GM23248 (cell line): Measurements from ENCODE around the gene ELMOD1. TPM values are rescaled to one million over a fixed set of nuclear protein-coding genes. Genes with fewer than 3 reads are reported as not detected.
A peak's percentile ranks its signal among the peaks of the same experiment; 100 is the strongest.

Experiments used
- DNase-seq: peaks from one replicate; pipeline ENCODE4 v3.0.0-alpha.2; 2015
- H2AFZ ChIP-seq: fragments of 200-600 bp; sonication (generic); 2 replicates; pipeline ENCODE4 v1.6.1; 2016; ENCODE audit warnings: antibody characterized with exemption
- H3F3A ChIP-seq: fragments of 200-600 bp; sonication (generic); 2 replicates; pipeline ENCODE4 v1.6.1; 2016; ENCODE audit warnings: mild to moderate bottlenecking, antibody characterized with exemption, mixed run types; ENCODE audit not compliant: insufficient read depth
- H3K27ac ChIP-seq: fragments of 200-600 bp; sonication (generic); 2 replicates; pipeline ENCODE4 v1.5.1; 2016; ENCODE audit warnings: mild to moderate bottlenecking
- H3K27me3 ChIP-seq: fragments of 200-600 bp; sonication (generic); replicated peaks from 2 replicates; pipeline ENCODE4 v1.6.1; 2016; ENCODE audit warnings: mild to moderate bottlenecking; ENCODE audit not compliant: insufficient read depth
- H3K36me3 ChIP-seq: fragments of 200-600 bp; sonication (generic); 2 replicates; pipeline ENCODE4 v1.6.1; 2016; ENCODE audit warnings: low read depth, mild to moderate bottlenecking
- H3K4me1 ChIP-seq: fragments of 200-600 bp; sonication (generic); 2 replicates; pipeline ENCODE4 v1.6.1; 2016; ENCODE audit warnings: mild to moderate bottlenecking; ENCODE audit not compliant: insufficient read depth
- H3K4me2 ChIP-seq: fragments of 200-600 bp; sonication (generic); one replicate; pipeline ENCODE4 v1.6.1; 2016; ENCODE audit warnings: mild to moderate bottlenecking; ENCODE audit not compliant: unreplicated experiment
- H3K4me3 ChIP-seq: fragments of 200-600 bp; sonication (generic); 2 replicates; pipeline ENCODE4 v1.5.1; 2016; ENCODE audit warnings: mild to moderate bottlenecking
- H3K79me2 ChIP-seq: fragments of 200-600 bp; sonication (generic); 2 replicates; pipeline ENCODE4 v1.6.1; 2016; ENCODE audit warnings: mild to moderate bottlenecking; ENCODE audit not compliant: insufficient read depth
- H3K9ac ChIP-seq: fragments of 200-600 bp; sonication (generic); 2 replicates; pipeline ENCODE4 v1.6.1; 2016; ENCODE audit warnings: mild to moderate bottlenecking
- H3K9me2 ChIP-seq: fragments of 200-600 bp; sonication (generic); 2 replicates; pipeline ENCODE4 v1.6.1; 2016; ENCODE audit warnings: mixed run types, mild to moderate bottlenecking, moderate library complexity; ENCODE audit not compliant: insufficient read depth
- H3K9me3 ChIP-seq: fragments of 200-600 bp; sonication (generic); one replicate; pipeline ENCODE4 v1.6.1; 2017; ENCODE audit warnings: low read depth
- H4K20me1 ChIP-seq: fragments of 200-600 bp; sonication (generic); 2 replicates; pipeline ENCODE4 v1.6.0; 2016; ENCODE audit not compliant: insufficient read depth
- EZH2 ChIP-seq: fragments of 200-600 bp; sonication (generic); IDR thresholded peaks from 2 replicates; pipeline ENCODE4 v1.6.1; 2018; ENCODE audit warnings: antibody characterized with exemption, mild to moderate bottlenecking; ENCODE audit not compliant: insufficient read depth, poor library complexity, severe bottlenecking
- EZH2phosphoT487 ChIP-seq: fragments of 200-600 bp; sonication (generic); IDR thresholded peaks from 2 replicates; pipeline ENCODE4 v1.6.1; 2018; ENCODE audit warnings: antibody characterized with exemption, moderate library complexity, mild to moderate bottlenecking, low read depth; ENCODE audit not compliant: insufficient read depth
- WGBS, 2 experiments: methylation state at CpG; one replicate each; pipeline ENCODE4 v1.1.6; 2015 to 2017; ENCODE audit warnings: low lambda C conversion rate in 2 of 2, low coverage in 1 of 2; ENCODE audit errors: missing lambda C conversion rate in 2 of 2; 5-methylcytosine and 5-hydroxymethylcytosine counted together
- in situ Hi-C: fragments of 300-500 bp; cut with MboI; formaldehyde crosslinking; loops from 2 replicates; pipeline ENCODE4 v1.15.0; 2020
- polyA plus RNA-seq: library from polyadenylated mRNA; unstranded; fragments of >200 nt; fragmentation: Nextera tagmentation; extraction: Ambion mirVana; gene quantifications from 2 replicates; pipeline ENCODE4 v1.2.1, GENCODE V29; 2016
- total RNA-seq: library from RNA; depleted of rRNA; stranded (reverse); fragments of >200 nt; shearing (Covaris generic); gene quantifications from 2 replicates; pipeline ENCODE4 v1.2.3, GENCODE V29; 2014

Gene ELMOD1
- total and polyA plus RNA-seq, 2 experiments from 2014 or later = 0.51 TPM; not detected in 1

DNA sequence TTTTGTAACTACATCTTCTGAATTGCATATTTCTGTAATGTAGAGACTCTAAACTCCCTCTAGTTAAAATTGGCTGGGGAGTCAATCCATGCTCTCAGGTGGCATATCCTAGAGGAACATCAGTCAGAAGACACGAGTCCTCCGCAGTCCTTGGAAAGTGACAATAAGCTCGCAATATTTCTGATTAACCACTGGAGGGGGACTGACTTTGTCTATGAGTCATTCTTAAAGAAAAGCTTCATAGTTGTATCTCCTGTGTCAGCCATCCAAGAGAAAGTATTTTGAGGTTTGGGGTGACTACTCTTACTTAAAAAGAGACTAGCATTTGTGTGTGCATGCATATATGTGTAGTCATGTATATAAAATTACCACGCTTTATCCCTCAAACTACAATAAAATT, 60.7 kb downstream of the ELMOD1 start:
- WGBS, 2 experiments = 37 to 54% methylated on average over 4 of the region's 4 CpGs
- H3K27ac ChIP-seq = no peak overlapping the region
- peak; percentile 9 for DNase-seq

GRCh38 chr11:107653076-107653475, 62.1 kb downstream of the ELMOD1 start:
- DNase-seq = peak; percentile 2
- WGBS, 2 experiments = 71 to 77% methylated on average over 1 of the region's 1 CpG

More for the DNA sequence above, 60.7 kb downstream of the ELMOD1 start:
- no peaks in the 10 kb centered on the region for H4K20me1 ChIP-seq
- H3K36me3 ChIP-seq = no peaks in the 10 kb centered on the region
- no peak overlapping the region for H3K4me2 ChIP-seq
- H3K9me2 ChIP-seq = no peaks in the 10 kb centered on the region
- H3K9ac ChIP-seq = no peak overlapping the region
- no peaks in the 10 kb centered on the region for H3K27me3 ChIP-seq
- TF ChIP-seq EZH2 (no peak), EZH2phosphoT487 (no peak)
- no peaks in the 10 kb centered on the region for H3K79me2 ChIP-seq
- in situ Hi-C loops = no loop called here
- H2AFZ ChIP-seq = no peak overlapping the region
- H3K4me3 ChIP-seq = no peak overlapping the region
- H3K4me1 ChIP-seq = no peaks in the 10 kb centered on the region
- H3K9me3 ChIP-seq = no peaks in the 10 kb centered on the region
- no peaks in the 10 kb centered on the region for H3F3A ChIP-seq

GRCh38 chr11:107655602-107656001, 64.7 kb downstream of the ELMOD1 start:
- Histone ChIP-seq H3K9me2 (no peaks in the 10 kb centered on the region), H3K9ac (no peak overlapping the region), H3K9me3 (no peaks in the 10 kb centered on the region), H3F3A (no peaks in the 10 kb centered on the region), H3K4me2 (no peak overlapping the region), H2AFZ (no peak overlapping the region), H3K4me1 (no peaks in the 10 kb centered on the region), H3K27ac (no peak overlapping the region), H3K27me3 (peaks cover 3% of the 10 kb centered on the region; the same call in 1 of the 2 replicates), H4K20me1 (no peaks in the 10 kb centered on the region), H3K4me3 (no peak overlapping the region), H3K79me2 (no peaks in the 10 kb centered on the region), H3K36me3 (no peaks in the 10 kb centered on the region)
- WGBS, 2 experiments = 60 to 63% methylated on average over 4 of the region's 4 CpGs
- in situ Hi-C loops = no loop called here
- TF ChIP-seq EZH2phosphoT487 (no peak), EZH2 (no peak)
- no peak for DNase-seq

More at GRCh38 chr11:107653076-107653475, 62.1 kb downstream of the ELMOD1 start:
- Histone ChIP-seq H4K20me1 (no peaks in the 10 kb centered on the region), H3F3A (no peaks in the 10 kb centered on the region), H3K9ac (no peak overlapping the region), H3K4me3 (no peak overlapping the region), H3K79me2 (no peaks in the 10 kb centered on the region), H3K36me3 (no peaks in the 10 kb centered on the region), H3K4me1 (no peaks in the 10 kb centered on the region), H3K4me2 (no peak overlapping the region), H3K9me2 (no peaks in the 10 kb centered on the region), H3K27me3 (no peaks in the 10 kb centered on the region), H2AFZ (no peak overlapping the region), H3K9me3 (no peaks in the 10 kb centered on the region), H3K27ac (no peak overlapping the region)
- in situ Hi-C loops = no loop called here
- TF ChIP-seq EZH2 = no peak
- no peak for TF ChIP-seq EZH2phosphoT487

DNA sequence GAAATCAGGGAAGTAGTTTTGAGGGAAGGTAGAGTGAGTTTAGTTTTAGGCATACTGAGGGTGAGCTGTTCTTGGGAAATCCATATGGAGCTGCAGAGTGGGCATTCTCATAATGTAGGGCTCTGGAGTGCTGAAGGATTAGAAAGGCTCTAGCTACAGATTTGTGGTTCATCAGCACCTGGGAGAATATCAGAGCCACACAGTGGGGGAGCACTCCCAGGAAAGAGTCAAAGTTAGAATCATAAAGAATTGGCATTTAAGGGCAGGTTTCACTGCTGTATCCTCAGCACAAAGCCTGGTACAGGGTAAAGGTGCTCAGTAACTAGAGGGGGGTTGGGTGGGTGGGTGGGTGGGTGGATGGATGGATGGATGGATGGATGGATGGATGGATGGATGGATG, 68.4 kb downstream of the ELMOD1 start:
- Histone ChIP-seq H3K9me2 (no peaks in the 10 kb centered on the region), H3K4me2 (no peak overlapping the region), H3F3A (no peaks in the 10 kb centered on the region), H3K4me3 (no peak overlapping the region), H3K9ac (no peak overlapping the region), H4K20me1 (no peaks in the 10 kb centered on the region), H3K36me3 (no peaks in the 10 kb centered on the region), H3K27me3 (peaks cover 10% of the 10 kb centered on the region), H3K79me2 (no peaks in the 10 kb centered on the region), H3K9me3 (no peaks in the 10 kb centered on the region), H3K4me1 (no peaks in the 10 kb centered on the region), H2AFZ (no peak overlapping the region), H3K27ac (no peak overlapping the region)
- no peak for DNase-seq
- no peak for TF ChIP-seq EZH2
- no peak for TF ChIP-seq EZH2phosphoT487
- in situ Hi-C loops = no loop called here

GRCh38 chr11:107660066-107660465, 69.1 kb downstream of the ELMOD1 start:
- H3K79me2 ChIP-seq = no peaks in the 10 kb centered on the region
- in situ Hi-C loops = no loop called here
- no peaks in the 10 kb centered on the region for H3K9me2 ChIP-seq
- peaks cover 10% of the 10 kb centered on the region for H3K27me3 ChIP-seq
- H3K9ac ChIP-seq = no peak overlapping the region
- 69 to 74% methylated on average over 3 of the region's 3 CpGs for WGBS, 2 experiments
- H3K9me3 ChIP-seq = no peaks in the 10 kb centered on the region
- DNase-seq = no peak
- no peaks in the 10 kb centered on the region for H3K36me3 ChIP-seq
- H3K27ac ChIP-seq = no peak overlapping the region
- no peak overlapping the region for H3K4me3 ChIP-seq
- no peak overlapping the region for H2AFZ ChIP-seq
- H3F3A ChIP-seq = no peaks in the 10 kb centered on the region
- TF ChIP-seq EZH2phosphoT487 = no peak
- TF ChIP-seq EZH2 = no peak
- no peaks in the 10 kb centered on the region for H3K4me1 ChIP-seq
- H4K20me1 ChIP-seq = no peaks in the 10 kb centered on the region
- no peak overlapping the region for H3K4me2 ChIP-seq
